Mesendoderm (in vitro differentiated cells): ENCODE results near the gene ACSL3.
"Not testable (repeated sequence)": the region's sequence is repeated elsewhere in the genome, so short reads cannot be mapped to it uniquely, and the experiment has no call there.

Experiments used
- DNase-seq: peaks from one replicate; pipeline ENCODE4 v3.0.0; 2013
- H2AK5ac ChIP-seq: 2 replicates; pipeline ENCODE4 v1.6.1; 2013; ENCODE audit warnings: low read length, inconsistent platforms
- H2BK120ac ChIP-seq: 2 replicates; pipeline ENCODE4 v1.6.1; 2013; ENCODE audit warnings: low read depth, mild to moderate bottlenecking, low read length, moderate library complexity, mixed read lengths
- H2BK15ac ChIP-seq: replicated peaks from 2 replicates; pipeline ENCODE4 v1.6.1; 2013; ENCODE audit warnings: low read depth, mild to moderate bottlenecking, moderate library complexity
- H2BK5ac ChIP-seq: 2 replicates; pipeline ENCODE4 v1.6.1; 2013; ENCODE audit warnings: low read length, inconsistent platforms
- H3K18ac ChIP-seq: 2 replicates; pipeline ENCODE4 v1.6.1; 2013; ENCODE audit warnings: mild to moderate bottlenecking, low read length, mixed read lengths
- H3K23ac ChIP-seq: one replicate; pipeline ENCODE4 v1.6.1; 2013; ENCODE audit warnings: low read length
- H3K27ac ChIP-seq: 2 replicates; pipeline ENCODE4 v1.5.1; 2013; ENCODE audit warnings: low read depth, mild to moderate bottlenecking, inconsistent platforms, low read length, moderate library complexity
- H3K27me3 ChIP-seq: 2 replicates; pipeline ENCODE4 v1.6.1; 2013; ENCODE audit warnings: low read length, control low read depth, mild to moderate bottlenecking, inconsistent platforms; ENCODE audit not compliant: insufficient read depth, poor library complexity
- H3K36me3 ChIP-seq: 2 replicates; pipeline ENCODE4 v1.6.1; 2013; ENCODE audit warnings: low read length, inconsistent platforms; ENCODE audit not compliant: control insufficient read depth, insufficient read depth
- H3K4ac ChIP-seq: one replicate; pipeline ENCODE4 v1.6.1; 2013; ENCODE audit warnings: low read depth, mild to moderate bottlenecking, low read length, moderate library complexity
- H3K4me1 ChIP-seq: 2 replicates; pipeline ENCODE4 v1.6.1; 2013; ENCODE audit warnings: low read depth, low read length, inconsistent platforms; ENCODE audit not compliant: control insufficient read depth
- H3K4me2 ChIP-seq: 2 replicates; pipeline ENCODE4 v1.6.1; 2013; ENCODE audit warnings: low read length
- H3K4me3 ChIP-seq: 2 replicates; pipeline ENCODE4 v1.5.1; 2013; ENCODE audit warnings: mild to moderate bottlenecking, low read length
- H3K56ac ChIP-seq: one replicate; pipeline ENCODE4 v1.6.1; 2013; ENCODE audit warnings: low read length
- H3K79me1 ChIP-seq: 2 replicates; pipeline ENCODE4 v1.6.1; 2013; ENCODE audit warnings: low read length, inconsistent platforms
- H3K79me2 ChIP-seq: 2 replicates; pipeline ENCODE4 v1.6.1; 2013; ENCODE audit warnings: mild to moderate bottlenecking, low read length; ENCODE audit not compliant: control insufficient read depth, insufficient read depth
- H3K9ac ChIP-seq: 2 replicates; pipeline ENCODE4 v1.6.1; 2013; ENCODE audit warnings: low read length, inconsistent platforms
- H4K5ac ChIP-seq: one replicate; pipeline ENCODE4 v1.6.1; 2013; ENCODE audit warnings: low read length
- H4K8ac ChIP-seq: one replicate; pipeline ENCODE4 v1.6.1; 2013; ENCODE audit warnings: low read depth, mild to moderate bottlenecking, control low read depth, low read length, moderate library complexity
- WGBS: extraction: QIAGEN DNeasy Blood & Tissue Kit; methylation state at CpG from one replicate; pipeline ENCODE4 v1.1.7; 2013; ENCODE audit warnings: low lambda C conversion rate, missing lambda C conversion rate; ENCODE audit not compliant: insufficient coverage; ENCODE audit errors: extremely low coverage; 5-methylcytosine and 5-hydroxymethylcytosine counted together

Gene ACSL3

DNA sequence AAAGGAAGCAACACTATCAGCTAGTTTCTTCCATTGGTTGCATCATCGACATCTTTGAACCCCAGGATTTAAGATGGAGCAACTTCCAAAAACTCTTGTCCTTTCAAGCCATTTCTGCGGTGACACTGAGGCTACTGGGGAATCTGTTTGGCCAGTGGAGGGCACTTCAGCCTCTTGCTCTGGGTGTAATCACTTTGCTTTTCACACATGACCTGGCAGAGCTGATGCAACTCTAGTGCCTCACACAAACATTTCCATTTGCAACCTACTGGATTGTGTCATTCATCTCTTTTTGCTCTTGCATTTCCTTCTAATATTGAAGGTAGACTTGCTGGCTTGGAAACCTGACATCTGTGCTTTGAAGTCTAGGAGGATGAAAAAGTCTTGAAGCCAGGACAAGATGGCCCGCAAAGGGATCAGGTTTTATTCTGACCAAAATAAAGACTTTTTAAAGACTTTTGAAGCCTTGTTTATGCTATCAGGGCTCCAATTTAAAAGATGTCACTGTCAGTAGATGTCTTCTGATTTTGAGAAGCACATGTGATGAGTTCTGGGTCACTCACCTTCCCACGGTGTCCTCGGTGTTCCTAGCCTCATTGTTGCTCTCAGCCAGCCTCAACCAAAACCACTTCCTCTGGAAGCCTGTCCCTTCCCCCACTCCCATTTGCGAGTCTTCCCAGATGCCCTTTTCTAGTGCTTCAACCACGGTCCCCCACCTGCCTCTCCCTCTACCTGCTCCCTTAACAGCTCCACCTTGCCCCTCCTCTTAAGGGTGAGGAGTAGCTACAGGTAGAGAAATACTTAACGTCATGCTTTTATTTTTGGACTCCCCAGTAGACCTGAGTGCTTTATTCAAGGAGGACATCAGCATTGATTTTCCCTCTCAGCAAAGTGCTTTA, 121.4 kb downstream of the ACSL3 start:
- Histone ChIP-seq H2AK5ac (no peak overlapping the region), H3K27ac (no peak overlapping the region), H3K4me3 (no peak overlapping the region), H3K79me1 (no peaks in the 10 kb centered on the region), H3K4me2 (no peak overlapping the region), H2BK5ac (peak overlapping the region; percentile 56), H2BK120ac (peak overlapping the region; percentile 15), H3K27me3 (no peaks in the 10 kb centered on the region), H3K23ac (no peak overlapping the region), H2BK15ac (peak overlapping the region; percentile 61), H4K8ac (no peak overlapping the region), H3K18ac (peak overlapping the region; percentile 43), H3K4ac (peak overlapping the region; percentile 64), H3K79me2 (no peaks in the 10 kb centered on the region), H3K4me1 (peaks cover 8% of the 10 kb centered on the region), H3K36me3 (no peaks in the 10 kb centered on the region), H3K9ac (no peak overlapping the region), H3K56ac (peak overlapping the region; percentile 67), H4K5ac (peak overlapping the region; percentile 47)
- DNase-seq: peak; percentile 93
- no CpG with 5 or more reads among the region's 8 CpGs for WGBS

DNA sequence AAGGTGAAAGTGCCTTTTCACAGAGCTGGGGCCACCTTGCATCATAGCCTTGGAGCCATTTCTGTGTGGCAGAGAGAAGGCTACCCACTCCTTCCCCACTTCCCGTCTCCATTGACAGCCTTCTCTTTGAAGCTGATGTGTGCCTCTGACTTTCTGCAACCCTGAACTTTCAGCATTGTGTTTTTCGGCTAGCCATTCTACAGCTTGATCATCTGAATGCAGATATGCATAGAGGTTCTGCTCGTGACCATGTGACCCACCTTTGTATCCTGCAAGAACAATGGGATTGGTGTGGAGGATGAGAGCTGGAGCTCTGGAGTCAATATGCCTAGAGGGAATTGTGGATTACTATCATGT, 122.1 kb downstream of the ACSL3 start:
- Histone ChIP-seq H3K27ac (no peak overlapping the region), H3K4me3 (no peak overlapping the region), H4K8ac (no peak overlapping the region), H2BK5ac (no peak overlapping the region), H2BK15ac (no peak overlapping the region), H3K79me2 (no peaks in the 10 kb centered on the region), H2AK5ac (peak overlapping the region; percentile 72), H3K23ac (no peak overlapping the region), H3K18ac (no peak overlapping the region), H3K56ac (peak overlapping the region; percentile 37), H4K5ac (no peak overlapping the region), H3K9ac (no peak overlapping the region), H3K4me2 (no peak overlapping the region), H3K4me1 (peaks cover 8% of the 10 kb centered on the region), H3K4ac (peak overlapping the region; percentile 64), H2BK120ac (peak overlapping the region; percentile 15), H3K27me3 (no peaks in the 10 kb centered on the region), H3K79me1 (no peaks in the 10 kb centered on the region), H3K36me3 (no peaks in the 10 kb centered on the region)
- DNase-seq: peak; percentile 32
- whole genome bisulfite sequencing: no CpG with 5 or more reads among the region's 3 CpGs

DNA sequence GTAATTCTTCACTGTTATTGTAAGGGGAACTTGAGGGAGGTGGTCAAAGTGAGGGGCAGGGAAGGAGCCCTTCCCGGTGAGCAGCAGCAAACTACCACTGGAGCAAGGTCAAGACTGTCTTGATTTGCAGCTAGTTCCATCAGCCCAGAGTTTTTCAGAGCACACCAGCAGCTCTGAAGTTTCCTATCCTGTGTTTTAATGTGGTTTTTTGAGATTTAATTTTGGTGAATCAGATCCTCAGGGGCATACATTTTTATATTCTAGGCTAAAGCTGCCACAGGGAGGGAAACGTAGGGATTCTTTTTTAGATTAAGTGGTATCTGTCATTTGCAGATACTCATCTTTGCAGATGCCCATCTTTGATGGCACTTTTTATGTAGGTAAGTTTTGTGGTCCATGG, 124.1 kb downstream of the ACSL3 start:
- no peaks in the 10 kb centered on the region for H3K79me1 ChIP-seq
- H3K9ac ChIP-seq: no peak overlapping the region
- no peak overlapping the region for H3K4me2 ChIP-seq
- H3K27ac ChIP-seq: no peak overlapping the region
- H3K4ac ChIP-seq: no peak overlapping the region
- H3K4me3 ChIP-seq: no peak overlapping the region
- no peak overlapping the region for H4K5ac ChIP-seq
- H3K36me3 ChIP-seq: no peaks in the 10 kb centered on the region
- H3K79me2 ChIP-seq: no peaks in the 10 kb centered on the region
- H3K18ac ChIP-seq: no peak overlapping the region
- no peak overlapping the region for H2BK120ac ChIP-seq
- H3K27me3 ChIP-seq: no peaks in the 10 kb centered on the region
- peaks cover 8% of the 10 kb centered on the region for H3K4me1 ChIP-seq
- H2BK15ac ChIP-seq: no peak overlapping the region
- no peak overlapping the region for H3K23ac ChIP-seq
- no CpG with 5 or more reads among the region's 2 CpGs for WGBS
- no peak overlapping the region for H3K56ac ChIP-seq
- no peak overlapping the region for H2AK5ac ChIP-seq
- H4K8ac ChIP-seq: no peak overlapping the region
- H2BK5ac ChIP-seq: no peak overlapping the region
- no peak for DNase-seq

DNA sequence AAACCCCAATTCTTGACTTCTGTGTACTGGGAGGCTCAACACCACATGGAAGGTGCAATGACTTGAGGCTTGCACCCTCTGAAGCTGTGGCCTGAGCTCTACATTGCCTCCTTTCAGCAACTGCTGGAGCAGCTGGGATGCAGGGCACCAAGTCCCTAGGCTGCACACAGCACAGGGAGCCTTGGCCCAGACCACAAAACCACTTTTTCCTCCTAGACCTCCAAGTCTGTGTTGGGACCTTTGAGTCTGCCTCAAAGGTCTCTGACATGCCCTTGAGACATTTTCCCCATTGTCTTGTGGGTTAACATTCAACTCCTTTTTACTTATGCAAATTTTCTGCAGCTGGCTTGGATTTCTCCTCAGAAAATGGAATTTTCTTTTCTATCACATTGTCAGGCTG, 128.6 kb downstream of the ACSL3 start:
- H3K36me3 ChIP-seq: no peaks in the 10 kb centered on the region
- no peak overlapping the region for H3K27ac ChIP-seq
- no peaks in the 10 kb centered on the region for H3K4me1 ChIP-seq
- no peak overlapping the region for H2BK15ac ChIP-seq
- H3K9ac ChIP-seq: no peak overlapping the region
- no peaks in the 10 kb centered on the region for H3K79me1 ChIP-seq
- no peak overlapping the region for H3K4me2 ChIP-seq
- DNase-seq: no peak
- H3K4me3 ChIP-seq: no peak overlapping the region
- no peak overlapping the region for H3K18ac ChIP-seq
- H3K23ac ChIP-seq: no peak overlapping the region
- no peaks in the 10 kb centered on the region for H3K27me3 ChIP-seq
- no peak overlapping the region for H3K56ac ChIP-seq
- H4K8ac ChIP-seq: no peak overlapping the region
- H2BK120ac ChIP-seq: no peak overlapping the region
- no peaks in the 10 kb centered on the region for H3K79me2 ChIP-seq
- no peak overlapping the region for H3K4ac ChIP-seq
- H4K5ac ChIP-seq: no peak overlapping the region
- H2BK5ac ChIP-seq: no peak overlapping the region
- no peak overlapping the region for H2AK5ac ChIP-seq

DNA sequence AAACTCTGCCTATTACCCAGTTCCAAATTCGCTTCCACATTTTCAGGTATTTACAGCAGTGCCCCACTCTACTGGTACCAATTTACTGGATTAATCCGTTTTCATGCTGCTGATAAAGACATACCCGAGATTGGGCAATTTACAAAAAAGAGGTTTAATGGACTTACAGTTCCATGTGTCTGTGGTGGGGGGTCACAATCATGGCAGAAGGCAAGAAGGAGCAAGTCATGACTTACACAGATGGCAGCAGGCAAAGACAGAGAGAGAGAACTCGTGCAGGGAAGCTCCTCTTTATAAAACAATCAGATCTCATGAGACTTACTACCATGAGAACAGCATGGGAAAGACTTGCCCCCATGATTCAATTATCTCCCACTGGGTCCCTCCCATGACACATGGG, 129.4 kb downstream of the ACSL3 start:
- H3K4me1 ChIP-seq, H3K56ac ChIP-seq, H3K9ac ChIP-seq, H3K79me2 ChIP-seq, H2BK5ac ChIP-seq, H3K36me3 ChIP-seq, DNase-seq, H2BK15ac ChIP-seq, H4K8ac ChIP-seq, H2BK120ac ChIP-seq, H3K27ac ChIP-seq, H3K4ac ChIP-seq, H3K4me3 ChIP-seq, H3K18ac ChIP-seq, H3K4me2 ChIP-seq, H3K79me1 ChIP-seq, H4K5ac ChIP-seq, H3K23ac ChIP-seq, H3K27me3 ChIP-seq, H2AK5ac ChIP-seq: not testable (repeated sequence)
- WGBS: no CpG with 5 or more reads among the region's 4 CpGs

DNA sequence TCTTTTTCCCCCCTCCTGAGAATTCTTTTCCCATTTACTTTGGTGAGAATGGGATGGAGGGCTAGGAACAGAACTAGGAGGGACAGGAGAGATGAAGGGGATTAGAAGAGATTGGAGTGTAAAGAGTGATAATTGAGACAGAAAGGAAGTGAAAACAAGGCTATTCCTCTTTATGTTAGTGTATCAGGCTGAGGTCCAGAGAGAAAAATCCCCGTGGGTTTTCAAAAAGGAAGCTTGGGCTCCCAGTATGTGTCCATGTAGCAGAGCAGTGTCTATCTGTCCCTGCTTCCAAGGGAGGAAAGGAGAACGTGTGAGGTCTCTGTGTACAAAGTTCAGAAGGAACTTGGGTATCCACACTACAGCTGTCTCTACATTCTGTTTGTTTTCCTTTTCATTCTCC, 131.3 kb downstream of the ACSL3 start:
- WGBS: no CpG with 5 or more reads among the region's 2 CpGs

More for the DNA sequence above, 131.3 kb downstream of the ACSL3 start:
- H2AK5ac ChIP-seq: no peak overlapping the region
- no peak overlapping the region for H2BK15ac ChIP-seq
- H3K4me2 ChIP-seq: no peak overlapping the region
- no peaks in the 10 kb centered on the region for H3K4me1 ChIP-seq
- H3K9ac ChIP-seq: no peak overlapping the region
- H4K8ac ChIP-seq: no peak overlapping the region
- no peak overlapping the region for H3K4ac ChIP-seq
- H3K79me2 ChIP-seq: no peaks in the 10 kb centered on the region
- H3K27me3 ChIP-seq: no peaks in the 10 kb centered on the region
- H3K56ac ChIP-seq: no peak overlapping the region
- H2BK5ac ChIP-seq: no peak overlapping the region
- H3K27ac ChIP-seq: no peak overlapping the region
- no peak overlapping the region for H3K4me3 ChIP-seq
- no peak overlapping the region for H3K18ac ChIP-seq
- no peak for DNase-seq
- no peak overlapping the region for H2BK120ac ChIP-seq
- no peak overlapping the region for H3K23ac ChIP-seq
- H4K5ac ChIP-seq: no peak overlapping the region
- no peaks in the 10 kb centered on the region for H3K36me3 ChIP-seq
- H3K79me1 ChIP-seq: no peaks in the 10 kb centered on the region
